Hepatocyte (in vitro differentiated cells): Measurements from ENCODE around the gene WDR33. TPM values are rescaled to one million over a fixed set of nuclear protein-coding genes. Genes with fewer than 3 reads are reported as not detected.
"Not testable (repeated sequence)": the region's sequence is repeated elsewhere in the genome, so short reads cannot be mapped to it uniquely, and the experiment has no call there.

ENCODE experiments used
- DNase-seq: peaks from one replicate; pipeline ENCODE4 v3.0.0-alpha.2; 2016; ENCODE audit warnings: low spot score
- H2AFZ ChIP-seq: fragments of 200-600 bp; sonication (generic); 2 replicates; pipeline ENCODE4 v1.6.0; 2016; ENCODE audit warnings: antibody characterized with exemption, mild to moderate bottlenecking
- H3K27ac ChIP-seq: fragments of 200-600 bp; sonication (generic); 2 replicates; pipeline ENCODE4 v1.5.1; 2016; ENCODE audit warnings: mild to moderate bottlenecking
- H3K27me3 ChIP-seq: fragments of 200-600 bp; sonication (generic); 2 replicates; pipeline ENCODE4 v1.6.1; 2016
- H3K36me3 ChIP-seq: fragments of 200-600 bp; sonication (generic); replicated peaks from 2 replicates; pipeline ENCODE4 v1.5.1; 2016; ENCODE audit warnings: low read depth; ENCODE audit not compliant: insufficient read depth
- H3K4me1 ChIP-seq: fragments of 200-600 bp; sonication (generic); 2 replicates; pipeline ENCODE4 v1.5.1; 2016; ENCODE audit warnings: mild to moderate bottlenecking, moderate library complexity; ENCODE audit not compliant: insufficient read depth
- H3K4me2 ChIP-seq: fragments of 200-600 bp; sonication (generic); 2 replicates; pipeline ENCODE4 v1.6.0; 2016
- H3K4me3 ChIP-seq: fragments of 200-600 bp; sonication (generic); 2 replicates; pipeline ENCODE4 v1.5.1; 2016; ENCODE audit warnings: mild to moderate bottlenecking
- H3K79me2 ChIP-seq: fragments of 200-600 bp; sonication (generic); 2 replicates; pipeline ENCODE4 v1.6.0; 2017; ENCODE audit warnings: mild to moderate bottlenecking
- H3K9me2 ChIP-seq: fragments of 200-600 bp; sonication (generic); replicated peaks from 2 replicates; pipeline ENCODE4 v1.6.0; 2017; ENCODE audit warnings: mild to moderate bottlenecking; ENCODE audit not compliant: insufficient read depth
- H3K9me3 ChIP-seq: fragments of 200-600 bp; sonication (generic); 2 replicates; pipeline ENCODE4 v1.5.1; 2016; ENCODE audit warnings: low read depth, mild to moderate bottlenecking
- H4K20me1 ChIP-seq: fragments of 200-600 bp; sonication (generic); 2 replicates; pipeline ENCODE4 v1.6.0; 2016; ENCODE audit warnings: mild to moderate bottlenecking; ENCODE audit not compliant: insufficient read depth, poor library complexity, severe bottlenecking
- CTCF ChIP-seq: fragments of 200-600 bp; sonication (generic); IDR thresholded peaks from 2 replicates; pipeline ENCODE4 v1.5.1; 2016; ENCODE audit warnings: antibody characterized with exemption, mild to moderate bottlenecking; ENCODE audit not compliant: poor library complexity
- EZH2 ChIP-seq: fragments of 200-600 bp; sonication (generic); IDR thresholded peaks from 2 replicates; pipeline ENCODE4 v1.6.1; 2016; ENCODE audit warnings: antibody characterized with exemption, mild to moderate bottlenecking, borderline replicate concordance
- EZH2phosphoT487 ChIP-seq: fragments of 200-600 bp; sonication (generic); IDR thresholded peaks from one replicate; pipeline ENCODE4 v1.6.1; 2018; ENCODE audit warnings: antibody characterized with exemption, mild to moderate bottlenecking, low read depth, moderate library complexity; ENCODE audit not compliant: unreplicated experiment, severe bottlenecking
- WGBS: methylation state at CpG from one replicate; pipeline ENCODE4 v1.1.6; 2016; ENCODE audit warnings: low lambda C conversion rate; ENCODE audit errors: missing lambda C conversion rate; 5-methylcytosine and 5-hydroxymethylcytosine counted together
- polyA plus RNA-seq: library from polyadenylated mRNA; unstranded; fragments of >200 nt; fragmentation: Nextera tagmentation; extraction: Ambion mirVana; gene quantifications from 2 replicates; pipeline ENCODE4 v1.2.1, GENCODE V29; 2016
- total RNA-seq: library from RNA; depleted of rRNA; stranded (reverse); fragments of >200 nt; gene quantifications from 2 replicates; pipeline ENCODE4 v1.2.3, GENCODE V29; 2014

The WDR33 gene
- total and polyA plus RNA-seq, 2 experiments from 2014 or later = 43.3 to 47.5 TPM

GRCh38 chr2:127840893-127841292 is 29.9 kb upstream of the WDR33 start:
- Histone ChIP-seq H3K27me3 (no peaks in the 10 kb centered on the region), H3K9me2 (no peaks in the 10 kb centered on the region), H4K20me1 (no peaks in the 10 kb centered on the region), H3K27ac (no peak overlapping the region), H3K9me3 (no peaks in the 10 kb centered on the region), H2AFZ (no peak overlapping the region), H3K36me3 (no peaks in the 10 kb centered on the region), H3K4me1 (no peaks in the 10 kb centered on the region), H3K4me2 (no peak overlapping the region), H3K4me3 (no peak overlapping the region), H3K79me2 (no peaks in the 10 kb centered on the region)
- 97% methylated on average over 4 of the region's 4 CpGs for WGBS
- DNase-seq = no peak
- TF ChIP-seq EZH2 (no peak), CTCF (no peak), EZH2phosphoT487 (no peak)

- no peak overlapping the region for H2AFZ ChIP-seq
- no peaks in the 10 kb centered on the region for H3K36me3 ChIP-seq
- WGBS = 79% methylated on average over 3 of the region's 3 CpGs
- no peak overlapping the region for H3K4me2 ChIP-seq
- no peak overlapping the region for H3K4me3 ChIP-seq
- H3K79me2 ChIP-seq = no peaks in the 10 kb centered on the region
- H3K9me2 ChIP-seq = no peaks in the 10 kb centered on the region
- DNase-seq = no peak
- no peaks in the 10 kb centered on the region for H3K4me1 ChIP-seq
- no peak for TF ChIP-seq EZH2
- no peak for TF ChIP-seq EZH2phosphoT487
- TF ChIP-seq CTCF = no peak
- no peaks in the 10 kb centered on the region for H3K27me3 ChIP-seq
- H3K9me3 ChIP-seq = no peaks in the 10 kb centered on the region
- H4K20me1 ChIP-seq = no peaks in the 10 kb centered on the region
- no peak overlapping the region for H3K27ac ChIP-seq
These were observed 24.0 kb upstream of the WDR33 start for GRCh38 chr2:127834951-127835350.

GRCh38 chr2:127829845-127830246 is 18.9 kb upstream of the WDR33 start:
- Histone ChIP-seq H3K27ac (no peak overlapping the region), H3K36me3 (no peaks in the 10 kb centered on the region), H3K4me1 (no peaks in the 10 kb centered on the region), H3K9me2 (no peaks in the 10 kb centered on the region), H3K79me2 (no peaks in the 10 kb centered on the region), H3K9me3 (no peaks in the 10 kb centered on the region), H3K4me3 (no peak overlapping the region), H4K20me1 (no peaks in the 10 kb centered on the region), H3K27me3 (no peaks in the 10 kb centered on the region), H3K4me2 (no peak overlapping the region), H2AFZ (no peak overlapping the region)
- TF ChIP-seq EZH2 (no peak), CTCF (no peak), EZH2phosphoT487 (no peak)
- DNase-seq = no peak
- 48% methylated on average over 5 of the region's 5 CpGs for WGBS

- not testable (repeated sequence) for H3K9me2 ChIP-seq, H4K20me1 ChIP-seq, H3K4me1 ChIP-seq, H3K9me3 ChIP-seq, H2AFZ ChIP-seq, H3K27ac ChIP-seq, DNase-seq, H3K79me2 ChIP-seq, H3K36me3 ChIP-seq, H3K27me3 ChIP-seq, H3K4me3 ChIP-seq, H3K4me2 ChIP-seq
- WGBS = 95% methylated on average over 2 of the region's 2 CpGs
These were observed 15.7 kb upstream of the WDR33 start for GRCh38 chr2:127826708-127827107.
